ENCODE results near the gene GATB.

GATB gene

DNA sequence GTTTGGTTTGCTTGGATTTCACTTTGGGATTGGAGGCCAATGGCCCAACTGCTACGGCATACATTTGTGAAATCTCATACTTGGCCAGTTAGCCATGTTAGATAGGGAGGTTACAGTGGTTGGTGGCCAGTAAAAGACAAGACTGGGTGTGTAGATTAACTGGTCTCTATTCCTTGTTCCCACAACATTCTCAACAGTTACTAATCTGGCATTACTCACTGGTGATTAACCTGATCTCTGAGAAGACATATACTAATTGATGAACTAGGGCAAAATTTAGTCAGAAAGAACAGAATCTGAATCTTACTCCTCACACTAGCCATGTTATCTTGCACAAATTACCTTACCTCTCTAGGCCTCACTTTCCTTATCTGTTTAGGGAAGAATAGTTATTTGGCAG, 33.4 kb downstream of the GATB start:
- H3K4me2 ChIP-seq: no peak overlapping the region
- H3K79me2 ChIP-seq (ENCODE audit: insufficient read depth, low read depth): no peaks in the 10 kb centered on the region
- H3K9ac ChIP-seq: no peak overlapping the region
- no peak overlapping the region for H3K27ac ChIP-seq
- no peaks in the 10 kb centered on the region for H4K20me1 ChIP-seq (ENCODE audit: insufficient read depth)
- H3K36me3 ChIP-seq (ENCODE audit: insufficient read depth): no peaks in the 10 kb centered on the region
- H3K4me1 ChIP-seq (ENCODE audit: low read depth, poor library complexity, severe bottlenecking): peaks cover 17% of the 10 kb centered on the region
- no peaks in the 10 kb centered on the region for H3K27me3 ChIP-seq (ENCODE audit: insufficient read depth, low read depth)
- TF ChIP-seq, protein P1, sequence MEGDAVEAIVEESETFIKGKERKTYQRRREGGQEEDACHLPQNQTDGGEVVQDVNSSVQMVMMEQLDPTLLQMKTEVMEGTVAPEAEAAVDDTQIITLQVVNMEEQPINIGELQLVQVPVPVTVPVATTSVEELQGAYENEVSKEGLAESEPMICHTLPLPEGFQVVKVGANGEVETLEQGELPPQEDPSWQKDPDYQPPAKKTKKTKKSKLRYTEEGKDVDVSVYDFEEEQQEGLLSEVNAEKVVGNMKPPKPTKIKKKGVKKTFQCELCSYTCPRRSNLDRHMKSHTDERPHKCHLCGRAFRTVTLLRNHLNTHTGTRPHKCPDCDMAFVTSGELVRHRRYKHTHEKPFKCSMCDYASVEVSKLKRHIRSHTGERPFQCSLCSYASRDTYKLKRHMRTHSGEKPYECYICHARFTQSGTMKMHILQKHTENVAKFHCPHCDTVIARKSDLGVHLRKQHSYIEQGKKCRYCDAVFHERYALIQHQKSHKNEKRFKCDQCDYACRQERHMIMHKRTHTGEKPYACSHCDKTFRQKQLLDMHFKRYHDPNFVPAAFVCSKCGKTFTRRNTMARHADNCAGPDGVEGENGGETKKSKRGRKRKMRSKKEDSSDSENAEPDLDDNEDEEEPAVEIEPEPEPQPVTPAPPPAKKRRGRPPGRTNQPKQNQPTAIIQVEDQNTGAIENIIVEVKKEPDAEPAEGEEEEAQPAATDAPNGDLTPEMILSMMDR (conservative IDR thresholded peaks at IDR 0.05; ENCODE audit: low read depth, low read length): no peak
- H3K4me3 ChIP-seq (IDR thresholded peaks at IDR 0.05; ENCODE audit: insufficient read depth, low read depth, low read length): no peak overlapping the region
- no peak overlapping the region for H2AFZ ChIP-seq (ENCODE audit: low read depth)

DNA sequence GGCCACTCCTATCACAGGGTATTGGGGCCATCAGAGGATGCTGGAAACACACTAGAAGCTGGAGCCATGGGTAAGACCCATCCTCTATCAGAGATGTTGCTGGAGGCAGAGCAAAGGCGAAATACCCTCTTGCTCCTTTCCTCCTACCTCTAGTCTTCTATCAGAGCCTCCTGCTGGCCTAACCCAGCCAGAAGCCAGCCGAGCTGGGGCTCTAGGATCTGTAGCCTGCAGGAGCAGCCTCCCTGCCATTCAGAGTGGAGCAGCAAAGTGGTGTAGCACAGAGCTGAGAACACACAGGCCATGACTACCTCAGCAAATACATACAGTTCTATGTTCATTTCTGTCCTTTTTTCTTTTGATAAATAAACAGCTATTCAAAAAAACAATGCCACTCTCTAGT, 35.7 kb downstream of the GATB start:
- Histone ChIP-seq H3K79me2 (ENCODE audit: insufficient read depth, low read depth) (no peaks in the 10 kb centered on the region), H3K9ac (no peak overlapping the region), H3K27ac (no peak overlapping the region), H3K27me3 (ENCODE audit: insufficient read depth, low read depth) (no peaks in the 10 kb centered on the region), H4K20me1 (ENCODE audit: insufficient read depth) (no peaks in the 10 kb centered on the region), H3K4me1 (ENCODE audit: low read depth, poor library complexity, severe bottlenecking) (peaks cover 17% of the 10 kb centered on the region), H3K4me2 (no peak overlapping the region), H3K4me3 (IDR thresholded peaks at IDR 0.05; ENCODE audit: insufficient read depth, low read depth, low read length) (no peak overlapping the region), H2AFZ (ENCODE audit: low read depth) (no peak overlapping the region), H3K36me3 (ENCODE audit: insufficient read depth) (no peaks in the 10 kb centered on the region)
- TF ChIP-seq, protein P1 (conservative IDR thresholded peaks at IDR 0.05; ENCODE audit: low read depth, low read length): no peak

DNA sequence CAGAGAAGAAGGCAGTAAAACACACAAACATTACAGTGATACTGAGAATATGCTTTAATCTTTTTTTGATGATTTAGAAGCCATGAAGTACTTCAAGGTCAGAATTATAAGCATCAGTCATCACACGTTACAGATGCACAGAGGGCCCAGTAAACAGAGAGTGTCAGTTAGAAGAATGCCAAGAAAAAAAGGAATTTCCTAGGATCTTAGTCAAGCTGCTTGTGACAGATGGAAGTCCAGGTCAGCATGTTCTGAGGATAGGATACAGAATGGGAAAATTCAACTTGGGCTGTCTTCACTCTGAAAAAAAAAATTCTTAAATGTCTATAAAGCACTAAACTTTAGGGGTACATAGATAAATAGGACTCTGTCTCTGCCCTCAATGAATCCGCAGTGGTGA, 38.9 kb downstream of the GATB start:
- no peak overlapping the region for H2AFZ ChIP-seq (ENCODE audit: low read depth)
- H3K4me1 ChIP-seq (ENCODE audit: low read depth, poor library complexity, severe bottlenecking): no peaks in the 10 kb centered on the region
- no peaks in the 10 kb centered on the region for H3K36me3 ChIP-seq (ENCODE audit: insufficient read depth)
- no peak overlapping the region for H3K9ac ChIP-seq
- H3K27me3 ChIP-seq (ENCODE audit: insufficient read depth, low read depth): no peaks in the 10 kb centered on the region
- H3K4me3 ChIP-seq (IDR thresholded peaks at IDR 0.05; ENCODE audit: insufficient read depth, low read depth, low read length): no peak overlapping the region
- no peak overlapping the region for H3K4me2 ChIP-seq
- H4K20me1 ChIP-seq (ENCODE audit: insufficient read depth): no peaks in the 10 kb centered on the region
- no peaks in the 10 kb centered on the region for H3K79me2 ChIP-seq (ENCODE audit: insufficient read depth, low read depth)
- H3K27ac ChIP-seq: no peak overlapping the region
- TF ChIP-seq, protein P1 (conservative IDR thresholded peaks at IDR 0.05; ENCODE audit: low read depth, low read length): no peak

DNA sequence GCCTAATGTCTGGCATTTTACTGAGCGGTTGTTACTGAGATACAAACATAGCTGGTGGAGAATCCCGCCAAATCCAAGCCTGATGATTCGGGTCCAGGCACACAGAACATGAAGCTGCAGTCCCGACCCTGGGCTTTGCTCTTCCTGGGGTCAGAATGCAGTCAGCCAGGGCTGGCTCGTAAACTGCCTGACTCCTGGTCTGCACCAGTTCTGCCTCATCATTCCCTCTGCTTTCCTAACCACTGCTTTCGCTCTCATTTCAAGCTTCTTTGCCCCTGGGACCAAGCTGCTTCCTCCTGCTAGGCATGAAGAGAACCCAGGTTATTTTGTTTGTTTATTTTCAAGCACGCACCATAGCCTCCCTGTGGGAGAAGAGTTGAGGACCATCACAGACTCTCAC, 39.3 kb downstream of the GATB start:
- H4K20me1 ChIP-seq (ENCODE audit: insufficient read depth): no peaks in the 10 kb centered on the region
- H3K4me2 ChIP-seq: no peak overlapping the region
- H3K4me3 ChIP-seq (IDR thresholded peaks at IDR 0.05; ENCODE audit: insufficient read depth, low read depth, low read length): no peak overlapping the region
- H3K79me2 ChIP-seq (ENCODE audit: insufficient read depth, low read depth): no peaks in the 10 kb centered on the region
- H2AFZ ChIP-seq (ENCODE audit: low read depth): no peak overlapping the region
- no peaks in the 10 kb centered on the region for H3K4me1 ChIP-seq (ENCODE audit: low read depth, poor library complexity, severe bottlenecking)
- H3K36me3 ChIP-seq (ENCODE audit: insufficient read depth): no peaks in the 10 kb centered on the region
- TF ChIP-seq, protein P1 (conservative IDR thresholded peaks at IDR 0.05; ENCODE audit: low read depth, low read length): no peak
- no peak overlapping the region for H3K9ac ChIP-seq
- no peak overlapping the region for H3K27ac ChIP-seq
- no peaks in the 10 kb centered on the region for H3K27me3 ChIP-seq (ENCODE audit: insufficient read depth, low read depth)

DNA sequence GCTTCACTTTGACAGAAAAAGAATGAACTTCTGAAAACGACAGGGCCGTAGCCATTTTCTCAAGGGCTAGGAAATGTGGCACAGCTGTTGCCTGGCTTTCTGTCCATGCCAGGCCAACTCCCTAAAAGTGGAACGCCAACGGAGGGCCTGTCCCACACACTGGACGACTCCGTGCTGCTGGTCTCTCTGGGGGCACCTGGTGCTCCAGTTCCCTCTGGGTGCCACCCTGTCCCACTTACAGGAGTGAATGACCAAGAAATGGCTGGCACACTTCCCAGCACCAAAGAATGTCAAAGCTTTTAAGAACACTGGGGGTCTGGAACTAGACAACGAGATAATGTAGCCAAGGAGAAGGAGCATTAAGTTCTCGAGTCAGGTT, 40.9 kb downstream of the GATB start:
- Histone ChIP-seq H3K36me3 (ENCODE audit: insufficient read depth) (no peaks in the 10 kb centered on the region), H3K4me2 (no peak overlapping the region), H3K4me3 (IDR thresholded peaks at IDR 0.05; ENCODE audit: insufficient read depth, low read depth, low read length) (no peak overlapping the region), H3K27me3 (ENCODE audit: insufficient read depth, low read depth) (no peaks in the 10 kb centered on the region), H3K27ac (no peak overlapping the region), H4K20me1 (ENCODE audit: insufficient read depth) (no peaks in the 10 kb centered on the region), H3K9ac (no peak overlapping the region), H3K79me2 (ENCODE audit: insufficient read depth, low read depth) (no peaks in the 10 kb centered on the region), H2AFZ (ENCODE audit: low read depth) (no peak overlapping the region), H3K4me1 (ENCODE audit: low read depth, poor library complexity, severe bottlenecking) (no peaks in the 10 kb centered on the region)
- TF ChIP-seq, protein P1 (conservative IDR thresholded peaks at IDR 0.05; ENCODE audit: low read depth, low read length): no peak

Measured in KMS-11 (cell line).